ENCODE measurements around the gene IL10RB. TPM values are rescaled to one million over a fixed set of nuclear protein-coding genes. Genes with fewer than 3 reads are reported as not detected.

The IL10RB gene
- total and polyA plus RNA-seq, 2 of the 8 experiments (the other 6 are each of a cell fraction or from before 2014, with no cell fraction given): 2.7 to 3.2 TPM

DNA sequence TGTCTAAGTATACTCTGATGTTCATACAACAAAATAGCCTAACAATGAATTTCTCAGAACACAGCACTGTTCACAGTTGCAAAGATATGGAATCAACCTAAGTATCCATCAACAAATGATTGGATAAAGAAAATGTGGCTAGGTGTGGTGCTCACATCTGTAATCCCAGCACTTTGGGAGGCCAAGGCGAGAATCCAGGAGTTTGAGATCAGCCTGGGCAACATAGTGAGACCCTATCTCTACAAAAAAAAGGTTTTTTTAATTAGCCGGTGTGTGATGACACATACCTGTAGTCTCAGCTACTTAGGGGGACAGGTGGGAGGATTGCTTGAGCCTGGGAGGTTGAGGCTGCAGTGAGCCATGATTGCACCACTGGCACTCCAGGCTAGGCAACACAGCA, 25.8 kb upstream of the IL10RB start:
- WGBS, 2 experiments (ENCODE audit: extremely low coverage in 1 of 2, insufficient coverage in 1 of 2, insufficient read length in 1 of 2, insufficient replicate concordance in 2 of 2, low coverage in 1 of 2, low lambda C conversion rate in 2 of 2, missing lambda C conversion rate in 1 of 2): 93% methylated on average over 2 of the region's 2 CpGs; no CpG with 5 or more reads in 1 of the 2 experiments
- H3K79me1 ChIP-seq (ENCODE audit: low read depth, low read length): peaks cover 3% of the 10 kb centered on the region
- H4K91ac ChIP-seq (replicated peaks; ENCODE audit: insufficient read length, low read length): no peak overlapping the region
- no peak overlapping the region for H2BK12ac ChIP-seq (ENCODE audit: low read depth, low read length)
- no peak overlapping the region for H3K4me2 ChIP-seq (ENCODE audit: insufficient read depth in 1 of 2, low read depth in 2 of 2, low read length in 2 of 2)
- no peak for DNase-seq (ENCODE audit: low read depth in 1 of 2, low spot score in 2 of 2)
- H3K9ac ChIP-seq (replicated peaks in 1 of 4; ENCODE audit: extremely low read depth in 1 of 4, low read depth in 3 of 4, low read length in 3 of 4): no peak overlapping the region
- no peak overlapping the region for H3K18ac ChIP-seq (ENCODE audit: extremely low read depth, low read length)
- H3K56ac ChIP-seq (replicated peaks; ENCODE audit: insufficient read length, low read depth, low read length): no peak overlapping the region
- no peak overlapping the region for H3K14ac ChIP-seq (ENCODE audit: insufficient read length)
- H4K8ac ChIP-seq (ENCODE audit: extremely low read depth, insufficient read depth, low read length): no peak overlapping the region
- no peak overlapping the region for H2AK5ac ChIP-seq (ENCODE audit: low read depth, low read length)
- no peak overlapping the region for H3K27ac ChIP-seq (ENCODE audit: low read depth, low read length)
- H2BK5ac ChIP-seq (ENCODE audit: low read depth, low read length): no peak overlapping the region
- no peak overlapping the region for H3K4ac ChIP-seq (replicated peaks; ENCODE audit: insufficient read length, low read depth, low read length)
- no peak overlapping the region for H2BK15ac ChIP-seq (ENCODE audit: low read length)
- H3K9me3 ChIP-seq (ENCODE audit: insufficient read depth in 2 of 2, low read depth in 1 of 2, low read length in 1 of 2): peaks cover 29 to 31% of the 10 kb centered on the region in 2 experiments
- no peak overlapping the region for H3K4me3 ChIP-seq (ENCODE audit: extremely low read depth in 1 of 4, insufficient read depth in 2 of 4, low read depth in 3 of 4, low read length in 4 of 4)
- H2BK20ac ChIP-seq (ENCODE audit: low read length): no peak overlapping the region
- no peaks in the 10 kb centered on the region for H4K20me1 ChIP-seq (replicated peaks in 1 of 2; ENCODE audit: control insufficient read depth in 1 of 2, insufficient read depth in 2 of 2, low read length in 2 of 2)
- peaks cover 0 to 6% of the 10 kb centered on the region in 2 experiments; a peak in 1 of 4 replicates for H3K79me2 ChIP-seq (ENCODE audit: control insufficient read depth in 1 of 2, insufficient read depth in 2 of 2, low read length in 2 of 2)
- H3K27me3 ChIP-seq (replicated peaks in 1 of 4; ENCODE audit: control insufficient read depth in 3 of 4, extremely low read depth in 1 of 4, insufficient read depth in 3 of 4, low read length in 3 of 4): no peaks in the 10 kb centered on the region
- FAIRE-seq: no peak
- POLR2A ChIA-PET (ENCODE audit: partially characterized antibody): no interaction called here
- CTCF ChIA-PET (ENCODE audit: partially characterized antibody): no interaction called here
- H3K4me1 ChIP-seq (replicated peaks in 1 of 4; ENCODE audit: control insufficient read depth in 3 of 4, insufficient read depth in 4 of 4, low read length in 3 of 4): no peaks in the 10 kb centered on the region
- no peaks in the 10 kb centered on the region for H3K23me2 ChIP-seq (ENCODE audit: low read depth, low read length)
- peaks cover 3 to 27% (median 7%) of the 10 kb centered on the region in 4 experiments; a peak in 6 of 8 replicates for H3K36me3 ChIP-seq (ENCODE audit: control insufficient read depth in 2 of 4, insufficient read depth in 4 of 4, low read length in 3 of 4)
- no peak overlapping the region for H3K23ac ChIP-seq (ENCODE audit: insufficient read length)
- H2BK120ac ChIP-seq (replicated peaks; ENCODE audit: low read depth, low read length): no peak overlapping the region
- H4K5ac ChIP-seq (ENCODE audit: insufficient read length, low read depth, low read length): no peak overlapping the region
- H2AFZ ChIP-seq (ENCODE audit: low read length): no peak overlapping the region
- TF ChIP-seq POLR2A (IDR thresholded peaks at IDR 0.05; ENCODE audit: control extremely low read depth in 1 of 2, low read depth in 2 of 2, low read length in 2 of 2) (no peak), BACH1 (IDR thresholded peaks at IDR 0.05; ENCODE audit: low read length) (no peak), JUN (IDR thresholded peaks at IDR 0.05; ENCODE audit: low read depth, low read length) (no peak), SIN3A (conservative IDR thresholded peaks at IDR 0.05 in 1 of 2, IDR thresholded peaks at IDR 0.05 in 1 of 2; ENCODE audit: low read depth in 1 of 2, low read length in 2 of 2) (no peak), RNF2 (IDR thresholded peaks at IDR 0.05; ENCODE audit: borderline replicate concordance, low read depth, low read length, missing control alignments, poor library complexity, severe bottlenecking) (no peak), ZNF274 (IDR thresholded peaks at IDR 0.05; ENCODE audit: borderline replicate concordance, extremely low read depth, low read length) (no peak), FOSL1 (IDR thresholded peaks at IDR 0.05; ENCODE audit: insufficient read depth, low read depth, low read length) (no peak), MAFK (IDR thresholded peaks at IDR 0.05; ENCODE audit: low read depth, low read length) (no peak), CTBP2 (IDR thresholded peaks at IDR 0.05; ENCODE audit: borderline replicate concordance, insufficient read depth, insufficient read length, low read length) (no peak), EP300 (IDR thresholded peaks at IDR 0.05; ENCODE audit: borderline replicate concordance in 1 of 2, low read depth in 2 of 2, low read length in 2 of 2) (no peak), BCL11A (IDR thresholded peaks at IDR 0.05; ENCODE audit: low read depth in 2 of 2, low read length in 2 of 2) (no peak), SP4 (IDR thresholded peaks at IDR 0.05; ENCODE audit: low read length) (no peak), CREB1 (IDR thresholded peaks at IDR 0.05) (no peak), BRCA1 (IDR thresholded peaks at IDR 0.05; ENCODE audit: low read depth, low read length) (no peak)

All from H1 (cell line).